Adrenal gland (tissue), 12 donors: ENCODE data around the gene ADSS1. TPM values are rescaled to one million over a fixed set of nuclear protein-coding genes. Genes with fewer than 3 reads are reported as not detected.

ENCODE experiments used
- DNase-seq, 7 donors: peaks; one replicate each; pipeline ENCODE4 v3.0.0-alpha.2; 2019 to 2020
- H3K27ac ChIP-seq, 5 donors: fragments of 200-600 bp; sonication (generic) in 4 of 5; 1 replicate in 3 of 5; 2 replicates in 2 of 5; pipeline versions ENCODE4 v1.5.1 to v1.8.0; 2016 to 2020; ENCODE audit warnings: mild to moderate bottlenecking in 1 of 5
- H3K27me3 ChIP-seq: fragments of 200-600 bp; 2 replicates; pipeline ENCODE4 v1.8.0; 2021
- H3K36me3 ChIP-seq, 2 donors: fragments of 200-600 bp; replicated peaks in 1 of 2; 1 replicate in 1 of 2; 2 replicates in 1 of 2; pipeline versions ENCODE4 v1.5.1 to v1.8.0; 2018 to 2022
- H3K4me1 ChIP-seq, 2 donors: fragments of 200-600 bp; replicated peaks in 1 of 2; 1 replicate in 1 of 2; 2 replicates in 1 of 2; pipeline versions ENCODE4 v1.5.1 to v1.8.0; 2018 to 2021
- H3K4me3 ChIP-seq, 4 donors: fragments of 200-600 bp; sonication (generic) in 3 of 4; one replicate each; pipeline ENCODE4 v1.5.1; 2016 to 2018
- H3K9me3 ChIP-seq, 3 donors: fragments of 200-600 bp; sonication (generic) in 1 of 3; replicated peaks in 1 of 3; 1 replicate in 2 of 3; 2 replicates in 1 of 3; pipeline versions ENCODE4 v1.5.1 to v1.8.0; 2016 to 2021
- CTCF ChIP-seq, 6 experiments: fragments of 450-650 bp in 4 of 6; fragments of 200-600 bp in 2 of 6; sonication (generic) in 1 of 6; IDR thresholded peaks; 1 replicate in 5 of 6; 2 replicates in 1 of 6; pipeline versions ENCODE4 v1.5.1 to v1.8.0; 2016 to 2021; ENCODE audit warnings: antibody characterized with exemption in 6 of 6, mild to moderate bottlenecking in 2 of 6, moderate library complexity in 1 of 6
- POLR2A ChIP-seq, 2 donors: fragments of 450-650 bp; IDR thresholded peaks; one replicate each; pipeline ENCODE4 v1.6.1; 2017; ENCODE audit warnings: antibody characterized with exemption in 2 of 2, mild to moderate bottlenecking in 2 of 2, moderate library complexity in 1 of 2
- WGBS, 4 donors: extraction: QIAGEN DNeasy Blood & Tissue Kit in 2 of 4; methylation state at CpG; one replicate each; pipeline versions ENCODE4 v1.1.5 to v1.1.7; 2013 to 2017; 5-methylcytosine and 5-hydroxymethylcytosine counted together
- intact Hi-C, 2 donors: fragments of 100-400 bp; cut with DNase I; formaldehyde crosslinking; loops; one replicate each; pipeline versions ENCODE4 v1.14.1 to v1.15.0; 2022 to 2023
- polyA plus RNA-seq, 3 donors: library from polyadenylated mRNA; stranded (reverse); fragments of 200-250 nt in 2 of 3; fragments of 350-450 nt in 1 of 3; fragmentation: Illumina TruSeq in 1 of 3; extraction: RNeasy Lipid Tissue Mini Kit (QIAGEN cat#74804) in 1 of 3; gene quantifications; one replicate each; pipeline ENCODE4 v1.2.3, GENCODE V29; 2013 to 2014
- total RNA-seq, 9 donors: library from RNA; depleted of rRNA in 4 of 9; stranded (reverse); fragments of >200 nt in 4 of 9; fragments of 120-200 nt in 1 of 9; fragmentation: NEBNext Ultra II Directional in 1 of 9; extraction: Animal tissue kit (Norgen Biotek cat#: 25700) in 1 of 9; gene quantifications; one replicate each; pipeline versions ENCODE4 v1.1.0 to v1.2.4, GENCODE V29; 2013 to 2023
- donor health status: healthy with polysubstance abuse.
- donor health status: Bipolar disorder and iron deficiency.
- donor health status: DM: yes; HTN: yes; CAD: no.
- donor health status: DM: no; HTN: no; CAD: no.
- donor health status: DM: no; HTN: no; CAD: no.
- donor health status: DM: yes; HTN: yes; CAD: no.

ADSS1 gene
- total and polyA plus RNA-seq, 12 donors: 4.0 to 39.1 (median 16.9) TPM

- H3K36me3 ChIP-seq: peaks cover 0 to 47% of the 10 kb centered on the region in 2 donors
- H3K27me3 ChIP-seq: no peaks in the 10 kb centered on the region
- 78 to 91% (median 87%) methylated on average over 6 to 27 of the region's 27 CpGs for WGBS, 4 donors
- TF ChIP-seq CTCF (IDR thresholded peaks at IDR 0.05): no peak
- no peak for TF ChIP-seq POLR2A (IDR thresholded peaks at IDR 0.05)
- intact Hi-C loops: no loop called here
- H3K27ac ChIP-seq: no peak overlapping the region
- peaks cover 10 to 26% of the 10 kb centered on the region in 2 donors for H3K4me1 ChIP-seq
- DNase-seq: no peak
- no peak overlapping the region for H3K4me3 ChIP-seq
- no peaks in the 10 kb centered on the region for H3K9me3 ChIP-seq
Measured at GRCh38 chr14:104756477-104757237, 32.6 kb downstream of the ADSS1 start.

GRCh38 chr14:104757238-104757585 is 33.2 kb downstream of the ADSS1 start:
- H3K9me3 ChIP-seq: no peaks in the 10 kb centered on the region
- intact Hi-C loops: no loop called here
- no peak overlapping the region for H3K27ac ChIP-seq
- peaks cover 10 to 22% of the 10 kb centered on the region in 2 donors for H3K4me1 ChIP-seq
- H3K4me3 ChIP-seq: no peak overlapping the region
- DNase-seq: no peak
- TF ChIP-seq CTCF (IDR thresholded peaks at IDR 0.05): no peak
- no peak for TF ChIP-seq POLR2A (IDR thresholded peaks at IDR 0.05)
- 87 to 93% (median 89%) methylated on average over 9 to 10 of the region's 10 CpGs for WGBS, 4 donors
- no peaks in the 10 kb centered on the region for H3K27me3 ChIP-seq
- peaks cover 0 to 47% of the 10 kb centered on the region in 2 donors for H3K36me3 ChIP-seq

GRCh38 chr14:104757681-104758392 is 33.8 kb downstream of the ADSS1 start:
- intact Hi-C loops: no loop called here
- H3K4me1 ChIP-seq: peaks cover 10 to 22% of the 10 kb centered on the region in 2 donors

More at GRCh38 chr14:104757681-104758392, 33.8 kb downstream of the ADSS1 start:
- no peaks in the 10 kb centered on the region for H3K27me3 ChIP-seq
- H3K27ac ChIP-seq: no peak overlapping the region
- DNase-seq: no peak
- no peak overlapping the region for H3K4me3 ChIP-seq
- 90 to 92% (median 92%) methylated on average over 19 of the region's 19 CpGs for WGBS, 4 donors
- TF ChIP-seq POLR2A (IDR thresholded peaks at IDR 0.05) (no peak), CTCF (IDR thresholded peaks at IDR 0.05) (no peak)
- no peaks in the 10 kb centered on the region for H3K9me3 ChIP-seq
- peaks cover 0 to 47% of the 10 kb centered on the region in 2 donors for H3K36me3 ChIP-seq
